OCI-LY3 (cell line): ENCODE data around the gene PTPRU.

ENCODE experiments used
- H2AFZ ChIP-seq: fragments of 200-600, 300-600 bp; shearing (Covaris generic); 2 replicates; pipeline ENCODE4 v1.6.0; 2014; ENCODE audit warnings: antibody characterized with exemption, low read depth, low read length
- H3K27ac ChIP-seq: fragments of 200-600, 300-600 bp; sonication (generic); 2 replicates; pipeline ENCODE4 v1.5.1; 2014; ENCODE audit warnings: mild to moderate bottlenecking, low read length, moderate library complexity, mixed read lengths
- H3K27me3 ChIP-seq: fragments of 200-600, 300-600 bp; sonication (generic); 2 replicates; pipeline ENCODE4 v1.6.1; 2014; ENCODE audit warnings: low read depth, low read length, mixed read lengths
- H3K36me3 ChIP-seq: fragments of 200-600, 300-600 bp; sonication (generic); replicated peaks from 2 replicates; pipeline ENCODE3; 2014; ENCODE audit warnings: low read depth, low read length, mixed read lengths
- H3K4me1 ChIP-seq: fragments of 300-600, 200-600 bp; sonication (generic); 2 replicates; pipeline ENCODE4 v1.6.1; 2014; ENCODE audit warnings: low read length, mixed read lengths
- H3K4me2 ChIP-seq: fragments of 200-600, 300-600 bp; sonication (generic); 2 replicates; pipeline ENCODE4 v1.6.1; 2014; ENCODE audit warnings: low read length, mixed read lengths
- H3K4me3 ChIP-seq: fragments of 300-600, 200-600 bp; sonication (generic); 2 replicates; pipeline ENCODE4 v1.5.1; 2014; ENCODE audit warnings: antibody characterized with exemption, mild to moderate bottlenecking, low read length, moderate library complexity
- H3K79me2 ChIP-seq: fragments of 300-600, 200-600 bp; shearing (Covaris generic); 2 replicates; pipeline ENCODE4 v1.6.1; 2014; ENCODE audit warnings: mild to moderate bottlenecking, low read length, mixed read lengths
- H3K9ac ChIP-seq: fragments of 300-600, 200-600 bp; shearing (Covaris generic); 2 replicates; pipeline ENCODE4 v1.6.0; 2014; ENCODE audit warnings: mild to moderate bottlenecking, low read length, moderate library complexity
- H3K9me3 ChIP-seq: fragments of 200-600, 300-600 bp; shearing (Covaris generic); 2 replicates; pipeline ENCODE4 v1.6.1; 2014; ENCODE audit warnings: low read length, mixed read lengths; ENCODE audit not compliant: insufficient read depth
- H4K20me1 ChIP-seq: fragments of 200-600, 300-600 bp; sonication (generic); 2 replicates; pipeline ENCODE4 v1.6.1; 2016; ENCODE audit warnings: low read length, mixed read lengths; ENCODE audit not compliant: insufficient read depth
- EZH2phosphoT487 ChIP-seq: fragments of 200-600 bp; shearing (Covaris generic); IDR thresholded peaks from 2 replicates; pipeline ENCODE4 v1.6.1; 2018; ENCODE audit warnings: antibody characterized with exemption, mixed run types, low read depth
- TF ChIP-seq, protein P1 (sequence below): fragments of 200-600, 300-600 bp; sonication (generic); IDR thresholded peaks from 2 replicates; pipeline ENCODE4 v1.5.1; 2014; ENCODE audit warnings: antibody characterized with exemption, low read length, low read depth

PTPRU gene

DNA sequence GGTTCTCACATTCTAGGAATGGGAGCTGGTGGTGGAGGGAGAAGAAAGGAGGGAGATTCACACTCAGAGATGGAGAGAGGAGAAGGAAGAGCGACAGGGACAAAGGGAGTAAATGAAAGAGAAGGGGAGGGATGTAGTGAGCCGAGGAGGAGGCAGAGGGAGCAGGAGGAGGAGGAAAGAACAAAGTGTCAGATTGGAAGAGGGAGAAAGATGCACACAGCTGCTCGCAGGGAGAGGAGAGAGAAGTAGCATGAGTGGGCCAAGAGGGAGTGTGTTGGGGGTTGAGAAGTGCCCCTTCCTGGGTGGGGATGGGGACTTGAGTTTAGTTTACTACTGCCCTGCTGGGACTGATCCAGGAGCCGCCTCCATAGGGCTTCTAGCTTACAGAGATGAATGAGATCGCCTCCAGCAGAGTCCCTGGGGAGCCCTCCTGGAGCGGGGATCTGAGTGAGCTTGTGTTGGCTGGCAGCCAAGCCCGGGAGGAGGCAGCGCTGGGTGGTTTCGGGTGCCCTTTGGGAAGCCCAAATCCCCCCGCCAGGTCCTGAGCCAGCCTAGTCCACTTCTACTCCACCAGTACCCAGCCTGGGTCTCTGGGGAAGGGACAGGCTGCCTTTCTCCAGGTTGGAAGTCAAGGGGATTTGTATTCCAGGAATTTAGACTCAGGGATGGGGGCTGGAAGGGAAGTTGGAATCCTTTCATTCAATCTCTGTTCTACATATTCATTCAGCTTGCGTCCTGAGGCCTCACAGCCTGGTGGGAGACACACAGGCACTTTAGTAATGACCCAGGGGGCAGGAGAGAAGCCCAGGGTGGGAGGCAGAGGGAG lies 20.9 kb downstream of the PTPRU start:
- H3K4me3 ChIP-seq: no peak overlapping the region
- no peaks in the 10 kb centered on the region for H3K4me1 ChIP-seq
- no peaks in the 10 kb centered on the region for H3K36me3 ChIP-seq
- no peaks in the 10 kb centered on the region for H4K20me1 ChIP-seq
- H3K9me3 ChIP-seq: no peaks in the 10 kb centered on the region
- no peak for TF ChIP-seq EZH2phosphoT487
- TF ChIP-seq, protein P1, sequence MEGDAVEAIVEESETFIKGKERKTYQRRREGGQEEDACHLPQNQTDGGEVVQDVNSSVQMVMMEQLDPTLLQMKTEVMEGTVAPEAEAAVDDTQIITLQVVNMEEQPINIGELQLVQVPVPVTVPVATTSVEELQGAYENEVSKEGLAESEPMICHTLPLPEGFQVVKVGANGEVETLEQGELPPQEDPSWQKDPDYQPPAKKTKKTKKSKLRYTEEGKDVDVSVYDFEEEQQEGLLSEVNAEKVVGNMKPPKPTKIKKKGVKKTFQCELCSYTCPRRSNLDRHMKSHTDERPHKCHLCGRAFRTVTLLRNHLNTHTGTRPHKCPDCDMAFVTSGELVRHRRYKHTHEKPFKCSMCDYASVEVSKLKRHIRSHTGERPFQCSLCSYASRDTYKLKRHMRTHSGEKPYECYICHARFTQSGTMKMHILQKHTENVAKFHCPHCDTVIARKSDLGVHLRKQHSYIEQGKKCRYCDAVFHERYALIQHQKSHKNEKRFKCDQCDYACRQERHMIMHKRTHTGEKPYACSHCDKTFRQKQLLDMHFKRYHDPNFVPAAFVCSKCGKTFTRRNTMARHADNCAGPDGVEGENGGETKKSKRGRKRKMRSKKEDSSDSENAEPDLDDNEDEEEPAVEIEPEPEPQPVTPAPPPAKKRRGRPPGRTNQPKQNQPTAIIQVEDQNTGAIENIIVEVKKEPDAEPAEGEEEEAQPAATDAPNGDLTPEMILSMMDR: no peak
- no peak overlapping the region for H2AFZ ChIP-seq
- 0 out of 2 replicates have a peak, but pooled peaks cover 6% of the 10 kb centered on the region for H3K27me3 ChIP-seq
- no peak overlapping the region for H3K9ac ChIP-seq
- H3K79me2 ChIP-seq: no peaks in the 10 kb centered on the region
- H3K4me2 ChIP-seq: no peak overlapping the region
- no peak overlapping the region for H3K27ac ChIP-seq

DNA sequence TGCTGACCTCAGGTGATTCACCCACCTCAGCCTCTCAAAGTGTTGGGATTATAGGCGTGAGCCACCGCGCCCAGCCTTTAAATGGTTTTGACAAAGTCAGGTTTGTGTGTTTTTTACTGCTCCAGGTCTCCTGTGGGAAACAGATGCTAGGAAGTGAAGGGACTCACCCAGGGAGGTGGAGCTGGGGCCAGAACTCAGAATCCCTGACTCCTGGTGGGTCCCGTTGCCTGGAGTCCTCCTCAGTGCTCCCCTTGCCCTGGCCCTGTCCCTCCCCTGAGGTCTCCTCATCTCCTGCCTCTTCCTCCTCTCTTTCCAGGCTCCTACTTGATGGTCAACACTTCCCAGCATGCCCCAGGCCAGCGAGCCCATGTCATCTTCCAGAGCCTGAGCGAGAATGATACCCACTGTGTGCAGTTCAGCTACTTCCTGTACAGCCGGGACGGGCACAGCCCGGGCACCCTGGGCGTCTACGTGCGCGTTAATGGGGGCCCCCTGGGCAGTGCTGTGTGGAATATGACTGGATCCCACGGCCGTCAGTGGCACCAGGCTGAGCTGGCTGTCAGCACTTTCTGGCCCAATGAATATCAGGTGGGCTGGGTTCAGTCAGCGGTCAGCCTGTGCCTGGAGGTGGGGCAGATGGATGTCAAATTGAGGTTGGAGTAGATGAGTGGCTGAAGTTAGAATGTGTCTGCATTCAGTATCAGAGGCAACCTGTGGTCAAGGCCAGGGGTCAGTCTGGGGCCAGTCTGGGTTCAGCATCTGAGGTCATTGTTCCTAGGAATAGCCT lies 22.1 kb downstream of the PTPRU start:
- no peak overlapping the region for H3K4me3 ChIP-seq
- H3K4me1 ChIP-seq: no peaks in the 10 kb centered on the region
- no peaks in the 10 kb centered on the region for H3K79me2 ChIP-seq
- no peak overlapping the region for H3K9ac ChIP-seq
- no peak overlapping the region for H2AFZ ChIP-seq
- no peaks in the 10 kb centered on the region for H3K9me3 ChIP-seq
- H3K27ac ChIP-seq: no peak overlapping the region
- TF ChIP-seq, protein P1: no peak
- no peak for TF ChIP-seq EZH2phosphoT487
- no peaks in the 10 kb centered on the region for H3K36me3 ChIP-seq
- no peak overlapping the region for H3K4me2 ChIP-seq
- no peaks in the 10 kb centered on the region for H4K20me1 ChIP-seq
- H3K27me3 ChIP-seq: 0 out of 2 replicates have a peak, but pooled peaks cover 6% of the 10 kb centered on the region

DNA sequence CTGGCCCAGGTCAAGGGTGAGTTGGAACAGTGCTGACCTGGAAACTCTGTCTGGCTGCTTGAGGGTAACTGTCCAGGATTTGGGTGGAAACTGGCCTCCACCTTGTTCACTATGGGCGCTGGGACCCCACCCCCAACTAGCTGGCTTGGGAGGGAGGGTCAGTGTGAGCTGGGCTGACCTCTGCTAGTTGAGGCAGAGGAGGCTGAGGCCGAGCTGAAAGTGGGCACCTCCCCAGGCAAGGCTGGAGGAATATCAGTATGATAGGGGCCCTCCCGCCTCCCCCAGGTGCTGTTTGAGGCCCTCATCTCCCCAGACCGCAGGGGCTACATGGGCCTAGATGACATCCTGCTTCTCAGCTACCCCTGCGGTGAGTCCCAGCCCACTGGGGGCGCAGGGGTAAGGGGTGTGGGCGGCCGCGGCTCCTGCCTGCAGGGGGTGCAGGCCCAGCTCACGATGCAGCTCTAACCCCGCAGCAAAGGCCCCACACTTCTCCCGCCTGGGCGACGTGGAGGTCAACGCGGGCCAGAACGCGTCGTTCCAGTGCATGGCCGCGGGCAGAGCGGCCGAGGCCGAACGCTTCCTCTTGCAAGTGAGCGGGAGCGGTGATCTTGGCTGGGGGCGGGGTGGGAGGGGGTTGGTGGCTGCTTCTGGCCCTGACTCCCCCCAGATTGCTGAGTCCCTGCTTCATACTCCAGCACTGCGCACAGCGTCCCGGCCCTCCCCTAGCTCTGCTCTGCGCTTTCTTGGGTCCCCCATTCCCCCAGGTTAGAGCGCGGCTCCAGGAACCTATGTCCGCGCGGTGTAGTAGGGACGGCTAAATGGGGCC lies 22.9 kb downstream of the PTPRU start:
- TF ChIP-seq, protein P1: no peak
- TF ChIP-seq EZH2phosphoT487: no peak
- Histone ChIP-seq H3K36me3 (no peaks in the 10 kb centered on the region), H3K79me2 (no peaks in the 10 kb centered on the region), H3K27me3 (0 out of 2 replicates have a peak, but pooled peaks cover 6% of the 10 kb centered on the region), H3K4me2 (peak overlapping the region; percentile 74), H2AFZ (no peak overlapping the region), H3K27ac (no peak overlapping the region), H3K4me1 (no peaks in the 10 kb centered on the region), H3K9ac (no peak overlapping the region), H3K4me3 (peak overlapping the region; percentile 77), H4K20me1 (no peaks in the 10 kb centered on the region), H3K9me3 (no peaks in the 10 kb centered on the region)
